G401 (cell line): Measurements from ENCODE around the gene SLC9A7. TPM values are rescaled to one million over a fixed set of nuclear protein-coding genes. Genes with fewer than 3 reads are reported as not detected.
"Not testable (repeated sequence)": the region's sequence is repeated elsewhere in the genome, so short reads cannot be mapped to it uniquely, and the experiment has no call there.

Experiments used
- DNase-seq: peaks from one replicate; pipeline ENCODE4 v3.0.0-alpha.2; 2015; ENCODE audit warnings: low spot score
- in situ Hi-C: cut with HindIII; loops from 2 replicates; pipeline ENCODE4 v1.10.0; 2016; ENCODE audit warnings: low sequenced_read_pairs, mixed read lengths
- total RNA-seq: library from RNA; depleted of rRNA; stranded (reverse); fragments of >200 nt; shearing (Covaris generic); gene quantifications from 2 replicates; pipeline ENCODE4 v1.2.3, GENCODE V29; 2014

Gene SLC9A7
- total RNA-seq, 1 experiment from 2014 or later = 2.1 TPM

GRCh38 chrX:46757052-46757451 lies 1.9 kb downstream of the SLC9A7 start:
- DNase-seq = peak; percentile 48
- in situ Hi-C loops = no loop called here

DNA sequence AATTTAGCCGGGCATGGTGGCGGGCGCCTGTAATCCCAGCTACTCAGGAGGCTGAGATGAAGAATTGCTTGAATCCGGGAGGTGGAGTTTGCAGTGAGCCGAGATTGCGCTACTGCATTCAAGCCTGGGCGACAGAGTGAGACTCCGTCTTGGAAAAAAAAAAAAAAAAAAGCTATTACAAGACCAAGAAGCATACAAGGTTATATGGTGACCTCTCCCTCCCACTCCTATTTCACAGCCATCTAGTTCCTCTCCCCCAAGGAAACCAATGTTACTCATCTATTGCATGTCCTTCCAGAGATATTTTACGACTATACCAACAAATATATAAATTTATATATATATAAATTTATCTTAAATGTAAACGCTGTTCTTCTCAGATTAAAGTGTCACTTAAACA lies 3.2 kb downstream of the SLC9A7 start:
- DNase-seq = no peak
- in situ Hi-C loops = no loop called here

DNA sequence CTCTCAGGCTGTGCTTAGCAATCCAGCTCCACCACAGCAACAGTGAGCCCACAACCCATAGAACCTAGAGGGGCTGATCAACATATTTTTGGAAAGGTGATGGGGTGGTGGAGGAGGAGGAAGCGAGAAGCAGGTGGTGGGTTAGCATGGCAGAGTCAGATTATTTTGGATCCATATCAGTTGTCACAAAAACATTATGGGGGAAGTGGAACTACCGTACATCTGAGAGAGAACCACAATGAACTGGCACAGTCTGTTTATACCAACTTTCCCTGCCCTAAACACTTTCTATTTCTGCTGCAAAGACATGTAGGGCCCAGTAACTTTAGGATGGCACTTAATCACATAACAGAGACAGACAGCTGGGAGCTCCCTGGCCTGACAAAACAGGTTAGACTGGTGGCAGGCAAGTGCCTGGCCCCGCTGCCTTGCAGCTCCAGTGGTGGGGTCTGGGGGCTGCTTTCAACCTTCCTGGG lies 4.3 kb downstream of the SLC9A7 start:
- no peak for DNase-seq
- in situ Hi-C loops = no loop called here

- no peak for DNase-seq
- in situ Hi-C loops = no loop called here
Measured at GRCh38 chrX:46754036-46754435, 4.9 kb downstream of the SLC9A7 start.

- in situ Hi-C loops = no loop called here
- peak; percentile 1 for DNase-seq
Measured at GRCh38 chrX:46750889-46751288, 8.0 kb downstream of the SLC9A7 start.

GRCh38 chrX:46744009-46744408 lies 14.9 kb downstream of the SLC9A7 start:
- no peak for DNase-seq
- in situ Hi-C loops = no loop called here

DNA sequence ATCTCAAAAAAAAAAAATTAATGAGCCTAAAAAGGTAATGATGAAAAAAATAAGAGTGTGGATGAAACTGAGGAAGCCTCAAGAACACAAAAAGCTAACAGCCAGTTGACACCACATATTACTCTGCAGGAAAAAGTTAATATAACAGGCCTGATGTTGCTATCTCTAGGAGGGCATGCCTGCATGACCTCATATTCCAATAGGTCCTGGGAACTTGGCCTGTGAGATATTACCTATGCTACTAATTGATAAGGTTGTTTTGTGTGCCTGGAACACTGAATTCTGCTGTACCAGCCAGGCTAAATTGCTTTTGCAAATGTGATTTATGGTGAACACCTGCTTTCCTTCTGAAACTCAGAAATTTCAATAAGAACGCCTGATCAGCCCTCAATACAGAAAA lies 15.9 kb downstream of the SLC9A7 start:
- DNase-seq = no peak
- in situ Hi-C loops = no loop called here

- in situ Hi-C loops = no loop called here
- DNase-seq = no peak
Measured at GRCh38 chrX:46739736-46740135, 19.2 kb downstream of the SLC9A7 start.

DNA sequence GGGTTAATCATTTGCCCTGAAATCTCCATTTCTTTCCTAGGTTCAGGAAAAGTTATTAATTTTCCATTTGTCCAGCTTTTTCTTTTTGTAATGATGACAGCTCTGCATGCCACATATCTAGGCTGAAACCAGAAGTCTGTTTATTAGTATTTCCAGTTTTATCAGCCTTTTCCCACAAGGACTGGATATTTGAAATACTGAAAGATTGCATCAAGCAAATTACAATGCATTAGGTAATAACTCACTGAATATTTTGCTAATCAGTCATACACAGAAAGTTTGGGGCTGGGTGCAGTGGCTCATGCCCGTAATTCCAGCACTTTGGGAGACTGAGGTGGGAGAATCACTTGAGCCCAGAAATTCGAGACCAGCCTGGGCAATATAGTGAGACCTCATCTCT lies 21.5 kb downstream of the SLC9A7 start:
- in situ Hi-C loops = no loop called here

GRCh38 chrX:46737041-46737440 lies 21.9 kb downstream of the SLC9A7 start:
- no peak for DNase-seq
- in situ Hi-C loops = no loop called here

More for the DNA sequence above, 21.5 kb downstream of the SLC9A7 start:
- no peak for DNase-seq

DNA sequence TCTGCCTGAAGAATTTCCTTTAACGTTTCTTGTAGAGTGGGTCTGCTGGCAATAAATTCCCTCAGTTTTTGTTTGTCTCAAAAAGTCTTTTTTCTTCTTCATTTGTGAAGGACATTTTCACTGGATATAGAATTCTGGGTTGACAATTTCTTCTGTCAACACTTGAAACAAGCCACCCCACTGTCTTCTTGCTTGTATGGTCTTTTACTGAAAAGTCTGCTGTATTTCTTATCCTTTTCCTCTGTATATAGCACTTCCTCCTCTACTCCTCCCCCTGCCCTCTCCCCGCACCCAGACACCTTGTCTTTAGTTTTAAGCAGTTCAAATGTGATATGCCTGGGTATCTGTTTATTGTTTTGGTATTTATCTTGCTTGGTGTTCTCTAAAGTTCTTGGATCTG lies 23.3 kb downstream of the SLC9A7 start:
- in situ Hi-C loops = no loop called here
- DNase-seq = no peak

DNA sequence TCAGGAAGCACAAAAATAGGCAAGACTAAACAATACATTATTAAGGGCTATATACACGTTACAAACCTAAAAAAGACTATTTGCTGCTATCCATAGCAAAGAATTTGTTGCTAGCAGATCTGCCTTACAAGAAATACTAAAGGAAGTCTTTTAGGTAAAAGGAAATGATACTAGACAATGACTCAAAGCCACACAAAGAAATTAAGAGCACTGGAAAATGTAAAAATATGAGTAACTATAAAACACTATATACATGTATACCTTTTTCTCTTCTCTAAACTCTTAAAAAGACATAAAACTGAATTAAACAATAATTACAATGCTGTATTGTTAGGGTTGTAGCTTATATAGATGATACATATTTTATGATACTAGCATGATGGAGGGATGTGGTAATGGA lies 25.7 kb downstream of the SLC9A7 start:
- DNase-seq = no peak
- in situ Hi-C loops = no loop called here

- in situ Hi-C loops = no loop called here
- no peak for DNase-seq
Measured at GRCh38 chrX:46730765-46731164, 28.2 kb downstream of the SLC9A7 start.

DNA sequence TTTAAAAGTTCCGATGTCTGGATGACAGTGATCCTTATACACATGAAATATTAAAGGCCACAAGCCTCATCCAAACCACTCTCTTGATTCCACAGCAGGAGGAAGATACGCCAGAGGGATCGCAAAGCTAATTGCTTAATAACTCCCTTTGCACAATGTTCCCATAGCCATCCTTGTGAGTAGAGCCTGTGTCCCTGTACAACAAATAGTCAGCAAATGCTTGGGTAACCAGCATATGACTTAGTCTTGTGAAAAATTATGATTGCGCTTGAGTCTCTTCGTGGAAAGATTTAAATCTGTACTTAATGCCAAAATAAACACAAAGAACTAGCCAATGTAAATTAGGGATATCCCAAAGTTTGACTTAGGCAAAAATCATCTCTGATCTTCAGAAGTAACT lies 31.5 kb downstream of the SLC9A7 start:
- in situ Hi-C loops = no loop called here
- DNase-seq = no peak

GRCh38 chrX:46723569-46723927 lies 35.4 kb downstream of the SLC9A7 start:
- in situ Hi-C loops, DNase-seq: not testable (repeated sequence)

- no peak for DNase-seq
- in situ Hi-C loops = no loop called here
Measured at GRCh38 chrX:46722742-46723568, 36.0 kb downstream of the SLC9A7 start.

- DNase-seq = no peak
Measured at GRCh38 chrX:46716796-46717195, 42.1 kb downstream of the SLC9A7 start.

DNA sequence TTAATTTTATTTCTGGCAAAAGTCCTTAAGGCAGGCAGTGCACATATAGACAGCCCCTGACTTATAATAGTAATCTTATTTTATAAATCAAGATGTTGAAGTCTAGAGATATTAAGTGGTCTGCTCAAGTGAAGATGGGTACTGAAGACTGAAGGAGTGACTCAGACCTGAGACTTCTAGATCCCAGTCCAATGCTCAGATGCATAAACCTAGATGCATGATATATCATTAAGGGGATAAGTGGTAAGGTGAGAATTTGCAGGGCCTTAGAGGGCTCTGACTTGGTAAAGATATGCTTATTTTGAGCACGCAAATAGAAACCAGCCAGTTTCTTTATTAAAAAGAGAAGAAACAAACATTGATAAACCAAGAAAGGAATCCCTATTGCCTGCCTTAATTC lies 42.9 kb downstream of the SLC9A7 start:
- in situ Hi-C loops = no loop called here
- no peak for DNase-seq

More at GRCh38 chrX:46716796-46717195, 42.1 kb downstream of the SLC9A7 start:
- in situ Hi-C loops = no loop called here

DNA sequence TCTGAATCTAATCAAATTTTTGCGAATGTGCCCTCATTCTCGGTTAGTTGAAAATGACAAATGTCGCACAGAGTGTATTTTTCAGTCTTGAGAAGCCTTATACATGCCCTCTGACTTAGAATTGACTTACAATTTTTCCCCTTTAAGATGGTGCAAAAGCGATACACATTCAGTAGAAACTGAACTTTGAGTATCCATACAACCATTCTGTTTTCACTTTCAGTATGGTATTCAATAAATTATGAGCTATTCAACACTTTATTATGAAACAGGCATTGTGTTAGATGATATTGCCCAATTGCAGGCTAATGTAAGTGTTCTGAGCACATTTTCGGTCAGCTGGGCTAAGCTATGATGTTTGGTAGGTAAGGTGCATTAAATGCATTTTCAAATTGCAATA lies 43.4 kb downstream of the SLC9A7 start:
- in situ Hi-C loops = no loop called here
- DNase-seq = no peak

- in situ Hi-C loops = no loop called here
- DNase-seq = no peak
Measured at GRCh38 chrX:46713672-46714490, 45.0 kb downstream of the SLC9A7 start.
